NOMO-1 treated with DMSO at 0.1 percent for 48 hours (cell line): ENCODE measurements around the gene PRRC2B.

ENCODE experiments used
- DNase-seq: peaks from one replicate; lab custom pipeline; 2025; ENCODE audit not compliant: unreplicated experiment; lab: John Stamatoyannopoulos, UW

The PRRC2B gene

GRCh38 chr9:131483319-131484050, 89.6 kb downstream of the PRRC2B start:
- DNase-seq, result no peak

- no peak for DNase-seq
These were observed 90.2 kb downstream of the PRRC2B start for GRCh38 chr9:131484051-131484445.

- DNase-seq, result no peak
These were observed 90.8 kb downstream of the PRRC2B start for GRCh38 chr9:131484560-131485185.

GRCh38 chr9:131485206-131485605, 91.3 kb downstream of the PRRC2B start:
- DNase-seq, result no peak

- DNase-seq, result no peak
These were observed 92.0 kb downstream of the PRRC2B start for GRCh38 chr9:131485728-131486422.

GRCh38 chr9:131487001-131487400, 93.1 kb downstream of the PRRC2B start:
- no peak for DNase-seq

- DNase-seq, result no peak
These were observed 93.7 kb downstream of the PRRC2B start for GRCh38 chr9:131487621-131488031.

- DNase-seq, result no peak
These were observed 96.6 kb downstream of the PRRC2B start for GRCh38 chr9:131490514-131490913.

- DNase-seq, result no peak
These were observed 97.3 kb downstream of the PRRC2B start for GRCh38 chr9:131491001-131491710.

- no peak for DNase-seq
These were observed 98.2 kb downstream of the PRRC2B start for GRCh38 chr9:131492070-131492469.

GRCh38 chr9:131494296-131494870, 100.5 kb downstream of the PRRC2B start:
- DNase-seq, result no peak

GRCh38 chr9:131495785-131496184, 101.9 kb downstream of the PRRC2B start:
- DNase-seq, result no peak

- DNase-seq, result no peak
These were observed 103.0 kb downstream of the PRRC2B start for GRCh38 chr9:131496844-131497405.

- no peak for DNase-seq
These were observed 105.4 kb downstream of the PRRC2B start for GRCh38 chr9:131499254-131499767.

GRCh38 chr9:131500377-131500776, 106.5 kb downstream of the PRRC2B start:
- no peak for DNase-seq

- peak; percentile 81 for DNase-seq
These were observed 107.2 kb downstream of the PRRC2B start for GRCh38 chr9:131500939-131501541.

GRCh38 chr9:131502781-131503625, 109.1 kb downstream of the PRRC2B start, which contains the start of gene POMT1:
TSS of gene POMT1 (plus strand) at chr9:131502918. CDS start at chr9:131504219, 1,301 bp downstream.
- DNase-seq, result peak; percentile 76

GRCh38 chr9:131503626-131504465, 110.0 kb downstream of the PRRC2B start:
- peak; percentile 2 for DNase-seq
